Measurements from ENCODE around the gene SYNJ2.

The SYNJ2 gene

DNA sequence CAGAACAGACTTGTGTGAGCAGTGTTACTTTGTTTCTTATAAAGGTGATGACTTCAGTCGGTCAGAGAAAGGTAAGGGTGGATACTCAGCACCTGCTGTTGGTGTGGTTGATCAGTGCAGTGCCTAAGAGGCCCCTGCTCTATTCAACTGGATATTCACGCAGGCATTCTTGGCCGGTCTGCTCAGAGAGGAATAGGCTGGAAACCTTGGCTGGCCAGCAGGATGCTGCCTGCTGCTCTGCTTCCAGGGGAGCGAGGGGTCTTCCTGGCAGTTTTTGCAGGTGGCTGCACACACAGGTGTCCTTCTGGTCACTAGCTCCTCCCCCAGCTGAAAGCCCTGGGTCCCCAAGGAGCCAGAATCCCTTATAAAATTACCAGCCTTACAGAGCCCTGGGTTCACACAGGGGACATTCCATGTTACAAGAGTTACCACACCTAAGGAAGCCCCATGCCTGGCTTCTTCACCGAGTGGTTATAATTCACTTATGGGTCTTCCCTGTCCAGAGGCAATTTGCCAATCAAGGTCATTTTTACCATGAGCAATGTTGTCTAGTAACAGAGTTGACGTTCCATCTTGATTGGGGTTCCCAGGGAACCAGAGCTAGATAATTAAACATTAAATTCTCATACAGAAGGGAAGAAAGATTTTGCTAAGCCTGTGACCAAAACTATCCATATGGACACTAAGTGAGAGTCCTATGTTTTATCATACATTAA, 16.4 kb downstream of the SYNJ2 start:
- DNase-seq = no peak

GRCh38 chr6:157998707-157999167, 17.1 kb downstream of the SYNJ2 start:
- no peak for DNase-seq

GRCh38 chr6:157999168-158000051, 17.7 kb downstream of the SYNJ2 start:
- no peak for DNase-seq

DNA sequence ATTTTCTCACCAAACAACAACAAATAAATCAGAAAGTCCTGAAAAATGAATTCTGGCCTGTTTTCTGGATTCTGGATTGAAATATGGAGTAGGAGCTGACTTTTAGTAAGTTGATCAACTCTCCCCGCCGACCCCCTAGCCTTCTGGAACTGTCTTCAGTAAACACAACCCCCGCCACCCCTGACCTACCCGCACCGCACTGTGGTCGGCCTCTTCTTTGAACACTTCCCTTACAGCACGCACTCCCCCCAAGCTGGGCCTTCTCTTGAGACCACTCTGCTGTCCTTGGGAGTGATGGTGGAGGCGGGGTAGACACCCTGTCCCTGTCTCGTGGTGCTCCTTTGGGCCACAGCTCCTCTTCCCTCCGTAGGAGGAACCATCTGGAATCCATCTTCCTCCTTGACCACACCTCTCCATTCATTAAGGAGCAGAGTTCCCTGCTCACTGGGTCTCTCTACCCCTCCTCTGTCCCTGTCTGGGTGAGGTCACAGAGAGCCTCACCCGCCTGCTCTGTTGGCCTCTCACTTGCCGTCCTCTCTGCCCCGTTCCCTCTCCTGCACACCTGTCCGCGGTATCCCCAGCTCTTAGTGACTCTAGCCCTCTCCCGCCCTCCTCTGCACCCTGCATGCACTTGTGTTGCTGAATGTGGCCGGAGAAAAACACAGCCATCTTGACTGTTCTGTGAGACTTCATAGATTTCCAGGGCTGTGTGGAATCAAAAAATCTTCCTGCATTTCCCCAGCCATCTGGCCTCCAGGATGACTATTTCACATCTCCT, 19.1 kb downstream of the SYNJ2 start:
- DNase-seq = no peak

- no peak for DNase-seq
Observed at GRCh38 chr6:158002249-158002950, 20.7 kb downstream of the SYNJ2 start.

DNA sequence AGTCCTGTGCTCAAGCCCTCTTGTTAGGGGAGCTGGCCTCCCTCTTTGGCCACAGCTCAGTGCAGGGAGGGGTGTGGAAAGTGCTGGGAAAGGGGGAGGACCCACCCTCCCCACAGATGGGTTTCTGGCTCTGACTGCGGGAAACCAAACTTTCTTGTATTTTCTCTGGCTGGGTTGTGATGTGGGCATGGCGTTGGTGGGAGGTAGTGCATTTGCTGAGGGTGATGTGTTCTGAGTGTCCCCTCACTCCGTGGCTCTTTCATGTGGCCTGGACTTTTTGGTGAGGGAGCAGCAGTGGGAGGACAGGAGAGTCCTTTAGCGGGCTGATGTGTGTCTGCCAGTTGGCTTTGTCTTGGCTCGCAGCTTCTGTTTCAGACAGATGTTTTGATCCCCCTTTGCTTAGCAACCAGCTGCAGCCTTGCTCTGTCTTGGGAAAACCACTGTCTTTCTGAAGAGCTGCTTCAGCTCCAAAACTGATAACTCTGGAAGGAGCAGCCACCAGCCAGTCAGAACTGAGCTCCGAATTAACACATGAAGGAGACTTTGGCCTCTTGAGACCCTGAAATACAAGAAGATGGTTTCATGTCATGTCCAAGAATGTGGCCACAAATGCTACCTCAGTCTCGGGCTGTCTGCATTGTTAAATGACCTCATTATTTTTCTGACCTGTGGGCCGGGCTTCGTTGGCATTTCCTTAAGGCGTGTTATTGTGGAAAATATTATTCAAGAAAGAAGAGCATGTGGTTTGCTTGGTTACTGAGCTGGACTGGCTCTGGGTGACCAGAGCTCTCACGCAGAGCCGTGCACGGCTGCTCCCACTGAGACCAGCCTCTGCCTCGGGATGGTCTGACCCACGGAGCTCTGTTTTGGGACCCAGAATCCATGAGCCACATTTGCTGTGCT, 21.5 kb downstream of the SYNJ2 start:
- no peak for DNase-seq

DNA sequence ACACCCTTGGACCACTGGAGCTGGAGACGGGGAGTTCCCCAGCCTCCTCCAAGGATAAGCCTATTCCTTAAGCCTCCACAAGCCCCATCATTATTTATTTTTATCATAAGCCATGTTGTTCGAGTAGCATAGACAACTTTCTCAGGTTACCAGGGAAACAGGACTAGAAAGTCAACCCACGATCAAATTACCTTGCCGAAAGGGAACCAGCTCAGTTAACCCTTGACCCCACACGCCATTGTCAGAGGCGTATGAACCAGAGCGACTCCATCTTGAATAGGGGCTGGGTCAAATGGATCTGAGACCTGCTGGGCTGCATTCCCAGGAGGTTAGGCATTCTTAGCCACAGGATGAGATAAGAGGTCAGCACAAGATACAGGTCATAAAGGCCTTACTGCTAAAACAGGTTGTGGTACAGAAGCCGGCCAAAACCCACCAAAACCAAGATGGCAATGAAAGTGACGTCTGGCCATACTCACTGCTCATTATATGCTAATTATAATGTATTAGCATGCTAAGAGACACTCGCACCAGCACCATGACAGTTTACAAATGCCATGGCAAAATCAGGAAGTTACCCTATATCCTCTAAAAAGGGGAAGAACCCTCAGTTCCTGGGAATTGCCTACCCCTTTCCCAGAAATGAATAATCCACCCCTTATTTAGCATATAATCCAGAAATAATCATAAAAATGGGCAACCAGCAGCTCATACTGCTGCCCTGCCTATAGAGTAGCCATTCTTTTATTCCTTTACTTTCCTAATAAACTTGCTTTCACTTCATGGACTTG, 22.4 kb downstream of the SYNJ2 start:
- DNase-seq = no peak

GRCh38 chr6:158004701-158005095, 23.0 kb downstream of the SYNJ2 start:
- no peak for DNase-seq

- DNase-seq = no peak
Observed at GRCh38 chr6:158005626-158006180, 24.0 kb downstream of the SYNJ2 start.

GRCh38 chr6:158006331-158006730, 24.7 kb downstream of the SYNJ2 start:
- no peak for DNase-seq

GRCh38 chr6:158006821-158007570, 25.3 kb downstream of the SYNJ2 start:
- DNase-seq = no peak

DNA sequence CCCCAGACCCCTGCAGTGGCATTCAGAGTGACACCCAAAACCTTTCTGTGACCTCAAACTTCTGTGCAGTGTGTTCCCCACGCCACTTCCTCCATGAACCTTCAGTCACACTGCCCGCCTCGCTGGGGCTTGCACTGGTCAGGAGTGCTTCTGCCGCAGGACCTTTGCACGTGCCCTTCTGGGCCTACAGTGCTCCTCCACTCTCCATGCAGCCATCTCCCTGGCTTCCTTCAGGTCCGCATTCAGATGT, 27.1 kb downstream of the SYNJ2 start:
- DNase-seq = no peak

GRCh38 chr6:158009114-158009891, 27.6 kb downstream of the SYNJ2 start:
- peak; percentile 30 for DNase-seq

- DNase-seq = no peak
Observed at GRCh38 chr6:158009935-158010585, 28.4 kb downstream of the SYNJ2 start.

- DNase-seq = no peak
Observed at GRCh38 chr6:158010591-158011477, 29.2 kb downstream of the SYNJ2 start.

GRCh38 chr6:158011478-158011920, 29.8 kb downstream of the SYNJ2 start:
- DNase-seq = no peak

- DNase-seq = no peak
Observed at GRCh38 chr6:158011980-158012566, 30.4 kb downstream of the SYNJ2 start.
